ENCODE data around the gene MCM3AP. TPM values are rescaled to one million over a fixed set of nuclear protein-coding genes. Genes with fewer than 3 reads are reported as not detected.

MCM3AP gene
- total RNA-seq, 1 experiment from 2014 or later, result 88.4 TPM

GRCh38 chr21:46205166-46205565 is 80.2 kb downstream of the MCM3AP start:
- Histone ChIP-seq H3K27ac (ENCODE audit: low read depth, low read length) (no peak overlapping the region), H3K79me2 (ENCODE audit: insufficient read depth, low read length) (no peaks in the 10 kb centered on the region), H3K4me1 (ENCODE audit: control insufficient read depth in 1 of 2, insufficient read depth in 2 of 2, low read length in 2 of 2) (no peaks in the 10 kb centered on the region), H3K9ac (ENCODE audit: low read length) (no peak overlapping the region), H3K9me2 (ENCODE audit: insufficient read depth) (no peaks in the 10 kb centered on the region), H3K9me3 (ENCODE audit: control insufficient read depth in 1 of 2, insufficient read depth in 1 of 2, low read depth in 1 of 2, low read length in 2 of 2) (no peaks in the 10 kb centered on the region), H2AFZ (ENCODE audit: low read depth, low read length, poor library complexity, severe bottlenecking) (no peak overlapping the region), H4K20me1 (ENCODE audit: insufficient read depth) (no peaks in the 10 kb centered on the region), H3K27me3 (ENCODE audit: insufficient read depth, low read length) (no peaks in the 10 kb centered on the region), H3K36me3 (ENCODE audit: control insufficient read depth in 1 of 2, insufficient read depth in 2 of 2, low read length in 2 of 2) (no peaks in the 10 kb centered on the region; a peak in 1 of 4 replicates), H3K4me3 (replicated peaks in 1 of 2; ENCODE audit: low read depth in 1 of 2, low read length in 2 of 2) (no peak overlapping the region), H3K4me2 (ENCODE audit: low read length) (no peak overlapping the region)
- no peak for ATAC-seq
- intact Hi-C loops (cut with micrococcal nuclease), result no loop called here
- CTCF ChIA-PET, result no interaction called here
- RAD21 ChIA-PET (ENCODE audit: low non-redundant PET in 1 of 2, low total read pairs in 2 of 2, uncharacterized antibody in 2 of 2, unreplicated experiment in 2 of 2), result no interaction called here
- POLR2A ChIA-PET, result no interaction called here
- no peak for DNase-seq (ENCODE audit: low read depth, low spot score)
- TF ChIP-seq ZNF274 (IDR thresholded peaks at IDR 0.05; ENCODE audit: low read depth, low read length), result no peak
- no peak for TF ChIP-seq EZH2 (IDR thresholded peaks at IDR 0.05)
- no peak for TF ChIP-seq RAD21 (IDR thresholded peaks at IDR 0.05; ENCODE audit: low read depth)
- no peak for TF ChIP-seq CTCF (IDR thresholded peaks at IDR 0.05 in 2 of 3, conservative IDR thresholded peaks at IDR 0.05 in 1 of 3; ENCODE audit: borderline replicate concordance in 1 of 3, insufficient read depth in 1 of 3, low read depth in 2 of 3, low read length in 2 of 3)
- no peak for TF ChIP-seq EZH2phosphoT487 (IDR thresholded peaks at IDR 0.05; ENCODE audit: borderline replicate concordance)
- TF ChIP-seq FOSL1 (IDR thresholded peaks at IDR 0.05; ENCODE audit: low read depth), result no peak
- no peak for TF ChIP-seq SIN3A (IDR thresholded peaks at IDR 0.05; ENCODE audit: low read depth)
- TF ChIP-seq TCF7L2 (IDR thresholded peaks at IDR 0.05; ENCODE audit: borderline replicate concordance, extremely low read depth, insufficient read depth, insufficient read length), result no peak
- no peak for TF ChIP-seq CBX3 (IDR thresholded peaks at IDR 0.05; ENCODE audit: low read depth)
- TF ChIP-seq, protein P1, sequence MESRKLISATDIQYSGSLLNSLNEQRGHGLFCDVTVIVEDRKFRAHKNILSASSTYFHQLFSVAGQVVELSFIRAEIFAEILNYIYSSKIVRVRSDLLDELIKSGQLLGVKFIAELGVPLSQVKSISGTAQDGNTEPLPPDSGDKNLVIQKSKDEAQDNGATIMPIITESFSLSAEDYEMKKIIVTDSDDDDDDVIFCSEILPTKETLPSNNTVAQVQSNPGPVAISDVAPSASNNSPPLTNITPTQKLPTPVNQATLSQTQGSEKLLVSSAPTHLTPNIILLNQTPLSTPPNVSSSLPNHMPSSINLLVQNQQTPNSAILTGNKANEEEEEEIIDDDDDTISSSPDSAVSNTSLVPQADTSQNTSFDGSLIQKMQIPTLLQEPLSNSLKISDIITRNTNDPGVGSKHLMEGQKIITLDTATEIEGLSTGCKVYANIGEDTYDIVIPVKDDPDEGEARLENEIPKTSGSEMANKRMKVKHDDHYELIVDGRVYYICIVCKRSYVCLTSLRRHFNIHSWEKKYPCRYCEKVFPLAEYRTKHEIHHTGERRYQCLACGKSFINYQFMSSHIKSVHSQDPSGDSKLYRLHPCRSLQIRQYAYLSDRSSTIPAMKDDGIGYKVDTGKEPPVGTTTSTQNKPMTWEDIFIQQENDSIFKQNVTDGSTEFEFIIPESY (IDR thresholded peaks at IDR 0.05; ENCODE audit: extremely low read depth, insufficient replicate concordance, low read length), result no peak
- TF ChIP-seq, protein P2, sequence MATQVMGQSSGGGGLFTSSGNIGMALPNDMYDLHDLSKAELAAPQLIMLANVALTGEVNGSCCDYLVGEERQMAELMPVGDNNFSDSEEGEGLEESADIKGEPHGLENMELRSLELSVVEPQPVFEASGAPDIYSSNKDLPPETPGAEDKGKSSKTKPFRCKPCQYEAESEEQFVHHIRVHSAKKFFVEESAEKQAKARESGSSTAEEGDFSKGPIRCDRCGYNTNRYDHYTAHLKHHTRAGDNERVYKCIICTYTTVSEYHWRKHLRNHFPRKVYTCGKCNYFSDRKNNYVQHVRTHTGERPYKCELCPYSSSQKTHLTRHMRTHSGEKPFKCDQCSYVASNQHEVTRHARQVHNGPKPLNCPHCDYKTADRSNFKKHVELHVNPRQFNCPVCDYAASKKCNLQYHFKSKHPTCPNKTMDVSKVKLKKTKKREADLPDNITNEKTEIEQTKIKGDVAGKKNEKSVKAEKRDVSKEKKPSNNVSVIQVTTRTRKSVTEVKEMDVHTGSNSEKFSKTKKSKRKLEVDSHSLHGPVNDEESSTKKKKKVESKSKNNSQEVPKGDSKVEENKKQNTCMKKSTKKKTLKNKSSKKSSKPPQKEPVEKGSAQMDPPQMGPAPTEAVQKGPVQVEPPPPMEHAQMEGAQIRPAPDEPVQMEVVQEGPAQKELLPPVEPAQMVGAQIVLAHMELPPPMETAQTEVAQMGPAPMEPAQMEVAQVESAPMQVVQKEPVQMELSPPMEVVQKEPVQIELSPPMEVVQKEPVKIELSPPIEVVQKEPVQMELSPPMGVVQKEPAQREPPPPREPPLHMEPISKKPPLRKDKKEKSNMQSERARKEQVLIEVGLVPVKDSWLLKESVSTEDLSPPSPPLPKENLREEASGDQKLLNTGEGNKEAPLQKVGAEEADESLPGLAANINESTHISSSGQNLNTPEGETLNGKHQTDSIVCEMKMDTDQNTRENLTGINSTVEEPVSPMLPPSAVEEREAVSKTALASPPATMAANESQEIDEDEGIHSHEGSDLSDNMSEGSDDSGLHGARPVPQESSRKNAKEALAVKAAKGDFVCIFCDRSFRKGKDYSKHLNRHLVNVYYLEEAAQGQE (IDR thresholded peaks at IDR 0.05; ENCODE audit: low read depth), result no peak
- BruUV-seq (replicated peaks), result no TSS peak
